Duodenal mucosa (tissue), 2 donors: ENCODE data around the gene TRERF1.

Experiments
- H3K27ac ChIP-seq: one replicate; pipeline ENCODE4 v1.7.0; 2013; ENCODE audit warnings: low read depth, low read length
- H3K27me3 ChIP-seq, 2 donors: one replicate each; pipeline ENCODE4 v1.7.0; 2013; ENCODE audit warnings: low read length in 2 of 2, control low read depth in 1 of 2; ENCODE audit not compliant: insufficient read depth in 2 of 2, control insufficient read depth in 1 of 2
- H3K36me3 ChIP-seq, 2 donors: one replicate each; pipeline ENCODE4 v1.7.0; 2013; ENCODE audit warnings: low read length in 2 of 2, control low read depth in 1 of 2; ENCODE audit not compliant: insufficient read depth in 2 of 2, control insufficient read depth in 1 of 2
- H3K4me1 ChIP-seq, 2 donors: one replicate each; pipeline ENCODE4 v1.7.0; 2013; ENCODE audit warnings: low read length in 2 of 2, control low read depth in 1 of 2; ENCODE audit not compliant: insufficient read depth in 2 of 2, control insufficient read depth in 1 of 2
- H3K4me3 ChIP-seq, 2 donors: one replicate each; pipeline ENCODE4 v1.7.0; 2013; ENCODE audit warnings: low read length in 2 of 2, low read depth in 1 of 2
- H3K9ac ChIP-seq, 2 donors: one replicate each; pipeline ENCODE4 v1.7.0; 2013; ENCODE audit warnings: low read length in 2 of 2, low read depth in 1 of 2
- H3K9me3 ChIP-seq, 2 donors: one replicate each; pipeline ENCODE4 v1.7.0; 2013; ENCODE audit warnings: low read length in 2 of 2, control low read depth in 1 of 2; ENCODE audit not compliant: control insufficient read depth in 1 of 2

TRERF1 gene

GRCh38 chr6:42250274-42250931, 201.3 kb downstream of the TRERF1 start:
- Histone ChIP-seq H3K4me3 (no peak overlapping the region), H3K9me3 (no peaks in the 10 kb centered on the region), H3K36me3 (peaks cover 18 to 22% of the 10 kb centered on the region in 2 donors), H3K9ac (no peak overlapping the region), H3K27me3 (no peaks in the 10 kb centered on the region), H3K27ac (no peak overlapping the region), H3K4me1 (peaks cover 17 to 23% of the 10 kb centered on the region in 2 donors)

- Histone ChIP-seq H3K9me3 (no peaks in the 10 kb centered on the region), H3K27ac (no peak overlapping the region), H3K27me3 (no peaks in the 10 kb centered on the region), H3K9ac (no peak overlapping the region), H3K36me3 (peaks cover 10 to 15% of the 10 kb centered on the region in 2 donors), H3K4me1 (peaks cover 17 to 23% of the 10 kb centered on the region in 2 donors), H3K4me3 (no peak overlapping the region)
Observed at GRCh38 chr6:42249279-42249678, 202.4 kb downstream of the TRERF1 start.

GRCh38 chr6:42243046-42243445, 208.7 kb downstream of the TRERF1 start:
- H3K27ac ChIP-seq: no peak overlapping the region
- H3K4me3 ChIP-seq: no peak overlapping the region
- peaks cover 0 to 7% of the 10 kb centered on the region in 2 donors for H3K4me1 ChIP-seq
- peaks cover 9 to 30% of the 10 kb centered on the region in 2 donors for H3K36me3 ChIP-seq
- H3K27me3 ChIP-seq: no peaks in the 10 kb centered on the region
- no peaks in the 10 kb centered on the region for H3K9me3 ChIP-seq
- no peak overlapping the region for H3K9ac ChIP-seq

- H3K27me3 ChIP-seq: no peaks in the 10 kb centered on the region
- H3K36me3 ChIP-seq: peaks cover 9 to 30% of the 10 kb centered on the region in 2 donors
- no peaks in the 10 kb centered on the region for H3K9me3 ChIP-seq
- H3K27ac ChIP-seq: no peak overlapping the region
- peaks cover 0 to 7% of the 10 kb centered on the region in 2 donors for H3K4me1 ChIP-seq
- H3K9ac ChIP-seq: no peak overlapping the region
- no peak overlapping the region for H3K4me3 ChIP-seq
Observed at GRCh38 chr6:42241915-42242314, 209.8 kb downstream of the TRERF1 start.

- Histone ChIP-seq H3K4me1 (peaks cover 0 to 7% of the 10 kb centered on the region in 2 donors), H3K27me3 (no peaks in the 10 kb centered on the region), H3K4me3 (no peak overlapping the region), H3K27ac (no peak overlapping the region), H3K9ac (no peak overlapping the region), H3K9me3 (no peaks in the 10 kb centered on the region), H3K36me3 (peaks cover 9 to 34% of the 10 kb centered on the region in 2 donors)
Observed at GRCh38 chr6:42239736-42240375, 211.9 kb downstream of the TRERF1 start.

- H3K4me3 ChIP-seq: no peak overlapping the region
- no peak overlapping the region for H3K27ac ChIP-seq
- H3K4me1 ChIP-seq: peaks cover 0 to 7% of the 10 kb centered on the region in 2 donors
- H3K36me3 ChIP-seq: peaks cover 9 to 34% of the 10 kb centered on the region in 2 donors
- no peaks in the 10 kb centered on the region for H3K9me3 ChIP-seq
- no peaks in the 10 kb centered on the region for H3K27me3 ChIP-seq
- H3K9ac ChIP-seq: no peak overlapping the region
Observed at GRCh38 chr6:42239333-42239732, 212.4 kb downstream of the TRERF1 start.

GRCh38 chr6:42237857-42238256, 213.9 kb downstream of the TRERF1 start:
- Histone ChIP-seq H3K36me3 (peaks cover 5 to 31% of the 10 kb centered on the region in 2 donors), H3K27ac (no peak overlapping the region), H3K4me3 (no peak overlapping the region), H3K4me1 (peaks cover 0 to 7% of the 10 kb centered on the region in 2 donors), H3K9ac (no peak overlapping the region), H3K9me3 (no peaks in the 10 kb centered on the region), H3K27me3 (no peaks in the 10 kb centered on the region)

GRCh38 chr6:42236682-42237473, 214.8 kb downstream of the TRERF1 start:
- H3K36me3 ChIP-seq: peaks cover 0 to 29% of the 10 kb centered on the region in 2 donors
- peaks cover 0 to 7% of the 10 kb centered on the region in 2 donors for H3K4me1 ChIP-seq
- H3K9ac ChIP-seq: no peak overlapping the region
- H3K9me3 ChIP-seq: no peaks in the 10 kb centered on the region
- no peaks in the 10 kb centered on the region for H3K27me3 ChIP-seq
- H3K27ac ChIP-seq: no peak overlapping the region
- no peak overlapping the region for H3K4me3 ChIP-seq

- no peak overlapping the region for H3K9ac ChIP-seq
- H3K27ac ChIP-seq: no peak overlapping the region
- no peaks in the 10 kb centered on the region for H3K27me3 ChIP-seq
- no peak overlapping the region for H3K4me3 ChIP-seq
- peaks cover 0 to 7% of the 10 kb centered on the region in 2 donors for H3K4me1 ChIP-seq
- peaks cover 0 to 35% of the 10 kb centered on the region in 2 donors for H3K36me3 ChIP-seq
- H3K9me3 ChIP-seq: no peaks in the 10 kb centered on the region
Observed at GRCh38 chr6:42236030-42236429, 215.7 kb downstream of the TRERF1 start.

- Histone ChIP-seq H3K9me3 (no peaks in the 10 kb centered on the region), H3K36me3 (peaks cover 0 to 26% of the 10 kb centered on the region in 2 donors), H3K4me1 (peaks cover 8 to 9% of the 10 kb centered on the region in 2 donors), H3K27ac (no peak overlapping the region), H3K27me3 (no peaks in the 10 kb centered on the region), H3K9ac (no peak overlapping the region), H3K4me3 (no peak overlapping the region)
Observed at GRCh38 chr6:42232035-42232434, 219.7 kb downstream of the TRERF1 start.
